Measurements from ENCODE around the gene CNTN4.

DNA sequence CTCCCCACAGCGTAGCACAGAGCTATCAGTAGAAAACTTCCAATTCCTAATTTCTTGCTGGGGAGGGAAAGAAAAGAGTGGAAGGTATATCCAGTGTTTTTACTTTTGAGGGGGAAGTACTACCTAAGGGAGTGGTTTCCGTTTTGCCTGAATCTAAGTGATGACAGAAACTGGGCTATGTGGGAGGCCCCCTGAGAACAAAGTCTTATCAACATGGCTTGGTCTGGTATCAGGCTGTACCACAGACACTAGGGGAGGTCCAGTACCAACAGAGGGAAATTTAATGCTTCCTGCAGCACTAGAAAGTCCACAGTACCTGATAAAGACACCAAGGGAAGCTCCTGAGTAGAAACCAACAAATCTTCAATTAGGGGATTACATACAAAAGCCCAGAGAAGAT lies 812.3 kb downstream of the CNTN4 start:
- TF ChIP-seq, protein P1, sequence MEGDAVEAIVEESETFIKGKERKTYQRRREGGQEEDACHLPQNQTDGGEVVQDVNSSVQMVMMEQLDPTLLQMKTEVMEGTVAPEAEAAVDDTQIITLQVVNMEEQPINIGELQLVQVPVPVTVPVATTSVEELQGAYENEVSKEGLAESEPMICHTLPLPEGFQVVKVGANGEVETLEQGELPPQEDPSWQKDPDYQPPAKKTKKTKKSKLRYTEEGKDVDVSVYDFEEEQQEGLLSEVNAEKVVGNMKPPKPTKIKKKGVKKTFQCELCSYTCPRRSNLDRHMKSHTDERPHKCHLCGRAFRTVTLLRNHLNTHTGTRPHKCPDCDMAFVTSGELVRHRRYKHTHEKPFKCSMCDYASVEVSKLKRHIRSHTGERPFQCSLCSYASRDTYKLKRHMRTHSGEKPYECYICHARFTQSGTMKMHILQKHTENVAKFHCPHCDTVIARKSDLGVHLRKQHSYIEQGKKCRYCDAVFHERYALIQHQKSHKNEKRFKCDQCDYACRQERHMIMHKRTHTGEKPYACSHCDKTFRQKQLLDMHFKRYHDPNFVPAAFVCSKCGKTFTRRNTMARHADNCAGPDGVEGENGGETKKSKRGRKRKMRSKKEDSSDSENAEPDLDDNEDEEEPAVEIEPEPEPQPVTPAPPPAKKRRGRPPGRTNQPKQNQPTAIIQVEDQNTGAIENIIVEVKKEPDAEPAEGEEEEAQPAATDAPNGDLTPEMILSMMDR (IDR thresholded peaks at IDR 0.05): no peak
- no peak for TF ChIP-seq POLR2A (IDR thresholded peaks at IDR 0.05)
